Measurements from ENCODE around the gene PER2. TPM values are rescaled to one million over a fixed set of nuclear protein-coding genes. Genes with fewer than 3 reads are reported as not detected.
A peak's percentile ranks its signal among the peaks of the same experiment; 100 is the strongest.

PER2 gene
- total RNA-seq, 4 donors from 2014 or later, result 6.2 to 28.0 (median 12.0) TPM

DNA sequence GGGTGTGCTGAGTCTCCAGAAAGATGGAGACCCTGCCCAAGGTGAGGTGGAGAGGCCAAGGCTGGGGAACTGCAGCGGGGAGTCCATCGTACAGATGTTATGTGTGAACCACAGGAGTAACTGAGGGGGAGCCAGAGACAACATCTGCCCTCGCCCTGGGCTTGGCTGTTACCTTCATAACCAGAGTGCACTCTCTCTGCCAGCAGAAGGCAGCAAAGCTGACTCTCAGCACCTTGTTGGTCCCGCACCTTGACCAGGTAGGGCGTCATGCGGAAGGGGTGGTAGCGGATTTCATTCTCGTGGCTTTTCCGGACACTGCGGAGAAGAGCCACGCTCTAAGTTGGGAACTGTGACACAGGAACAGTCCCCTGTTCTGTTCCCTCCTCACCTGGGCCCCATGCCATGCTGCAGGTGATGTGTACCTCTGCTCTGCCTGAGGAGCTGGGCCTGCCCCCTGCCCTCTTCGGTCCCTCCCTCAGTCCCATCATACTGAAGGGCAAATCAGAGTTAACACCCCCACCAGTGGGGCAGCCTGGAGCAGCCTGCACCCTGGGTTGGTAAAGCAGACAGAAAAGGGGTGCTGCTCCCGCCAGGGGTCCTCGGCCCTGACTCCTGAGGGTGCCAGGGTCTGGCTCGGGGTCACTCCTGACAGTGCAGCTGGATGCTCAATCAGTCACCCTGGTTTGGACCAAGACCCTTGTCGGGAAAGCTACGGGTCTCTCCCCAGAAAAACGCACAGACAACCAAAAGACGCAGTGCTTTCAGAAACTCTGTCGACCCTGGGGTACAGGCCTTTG lies 20.3 kb downstream of the PER2 start:
- TF ChIP-seq POLR2A (IDR thresholded peaks at IDR 0.05), result no peak
- TF ChIP-seq, protein P1, sequence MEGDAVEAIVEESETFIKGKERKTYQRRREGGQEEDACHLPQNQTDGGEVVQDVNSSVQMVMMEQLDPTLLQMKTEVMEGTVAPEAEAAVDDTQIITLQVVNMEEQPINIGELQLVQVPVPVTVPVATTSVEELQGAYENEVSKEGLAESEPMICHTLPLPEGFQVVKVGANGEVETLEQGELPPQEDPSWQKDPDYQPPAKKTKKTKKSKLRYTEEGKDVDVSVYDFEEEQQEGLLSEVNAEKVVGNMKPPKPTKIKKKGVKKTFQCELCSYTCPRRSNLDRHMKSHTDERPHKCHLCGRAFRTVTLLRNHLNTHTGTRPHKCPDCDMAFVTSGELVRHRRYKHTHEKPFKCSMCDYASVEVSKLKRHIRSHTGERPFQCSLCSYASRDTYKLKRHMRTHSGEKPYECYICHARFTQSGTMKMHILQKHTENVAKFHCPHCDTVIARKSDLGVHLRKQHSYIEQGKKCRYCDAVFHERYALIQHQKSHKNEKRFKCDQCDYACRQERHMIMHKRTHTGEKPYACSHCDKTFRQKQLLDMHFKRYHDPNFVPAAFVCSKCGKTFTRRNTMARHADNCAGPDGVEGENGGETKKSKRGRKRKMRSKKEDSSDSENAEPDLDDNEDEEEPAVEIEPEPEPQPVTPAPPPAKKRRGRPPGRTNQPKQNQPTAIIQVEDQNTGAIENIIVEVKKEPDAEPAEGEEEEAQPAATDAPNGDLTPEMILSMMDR (IDR thresholded peaks at IDR 0.05), result peak in 2 of 6 experiments; percentile 5 to 13
- no peaks in the 10 kb centered on the region for H3K9me3 ChIP-seq
- no peaks in the 10 kb centered on the region for H3K27me3 ChIP-seq
- H3K36me3 ChIP-seq, result peaks cover 10 to 92% (median 33%) of the 10 kb centered on the region in 3 donors
- peak overlapping the region in 3 of 4 donors; percentile 12 to 51 (median 24) for H3K27ac ChIP-seq
- no peak for DNase-seq
- no peak overlapping the region for H3K4me3 ChIP-seq
- WGBS, 2 donors, result 71 to 82% methylated on average over 13 to 16 of the region's 20 CpGs
- H3K4me1 ChIP-seq, result peaks cover 6 to 36% (median 26%) of the 10 kb centered on the region in 3 donors
- intact Hi-C loops (cut with DNase I), result no loop called here

DNA sequence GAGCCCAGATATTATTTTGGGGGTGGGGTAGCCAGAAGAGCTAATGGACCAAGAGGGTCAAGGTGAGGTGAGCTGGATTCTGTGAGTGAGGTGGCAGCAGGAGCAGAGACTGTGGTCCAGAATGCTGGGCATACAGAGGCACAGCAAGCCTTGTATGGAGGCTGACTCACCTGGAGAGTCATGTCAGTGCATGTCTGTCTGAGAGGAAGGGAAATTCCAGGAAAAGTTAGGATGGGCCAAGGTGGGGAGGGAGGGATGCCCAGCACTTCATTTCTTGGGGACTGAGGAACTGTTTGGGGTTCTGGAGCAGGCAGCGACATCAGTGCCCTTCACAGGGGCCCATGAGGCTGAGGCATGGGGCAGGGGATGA lies 21.1 kb downstream of the PER2 start:
- Histone ChIP-seq H3K4me1 (peaks cover 11 to 43% (median 33%) of the 10 kb centered on the region in 3 donors), H3K36me3 (peaks cover 3 to 92% (median 25%) of the 10 kb centered on the region in 3 donors), H3K27ac (peak overlapping the region; percentile 12 to 51 (median 26)), H3K4me3 (no peak overlapping the region), H3K27me3 (no peaks in the 10 kb centered on the region), H3K9me3 (no peaks in the 10 kb centered on the region)
- intact Hi-C loops (cut with DNase I), result no loop called here
- no peak for DNase-seq
- WGBS, 2 donors, result 47 to 50% methylated on average over 1 of the region's 1 CpG
- no peak for TF ChIP-seq POLR2A (IDR thresholded peaks at IDR 0.05)
- TF ChIP-seq, protein P1 (IDR thresholded peaks at IDR 0.05), result no peak

DNA sequence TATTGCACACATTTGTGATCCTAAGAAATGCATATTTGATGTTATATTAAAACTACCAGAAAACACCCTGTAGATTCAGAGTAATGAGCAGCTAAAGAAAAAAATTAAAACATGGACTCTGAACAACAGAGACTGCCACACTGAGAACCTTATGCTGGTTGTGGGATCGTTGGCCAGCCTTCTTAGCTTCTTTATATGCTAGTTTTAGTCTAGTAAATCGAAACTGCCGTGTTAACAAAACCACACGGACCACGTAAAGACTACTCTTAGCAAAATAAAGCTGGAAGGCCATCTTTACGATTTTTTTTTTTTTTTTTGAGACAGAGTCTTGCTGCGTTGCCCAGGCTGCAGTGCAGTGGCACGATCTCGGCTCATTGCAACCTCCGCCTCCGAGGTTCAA lies 22.8 kb downstream of the PER2 start:
- DNase-seq, result no peak
- H3K9me3 ChIP-seq, result no peaks in the 10 kb centered on the region
- WGBS, 2 donors, result 86 to 91% methylated on average over 11 of the region's 11 CpGs
- H3K27me3 ChIP-seq, result no peaks in the 10 kb centered on the region
- H3K4me1 ChIP-seq, result peaks cover 11 to 51% (median 33%) of the 10 kb centered on the region in 3 donors
- TF ChIP-seq POLR2A (IDR thresholded peaks at IDR 0.05), result no peak
- TF ChIP-seq, protein P1 (IDR thresholded peaks at IDR 0.05), result no peak
- H3K36me3 ChIP-seq, result peaks cover 9 to 92% (median 27%) of the 10 kb centered on the region in 3 donors
- H3K27ac ChIP-seq, result no peak overlapping the region
- H3K4me3 ChIP-seq, result no peak overlapping the region
- intact Hi-C loops (cut with DNase I), result no loop called here

DNA sequence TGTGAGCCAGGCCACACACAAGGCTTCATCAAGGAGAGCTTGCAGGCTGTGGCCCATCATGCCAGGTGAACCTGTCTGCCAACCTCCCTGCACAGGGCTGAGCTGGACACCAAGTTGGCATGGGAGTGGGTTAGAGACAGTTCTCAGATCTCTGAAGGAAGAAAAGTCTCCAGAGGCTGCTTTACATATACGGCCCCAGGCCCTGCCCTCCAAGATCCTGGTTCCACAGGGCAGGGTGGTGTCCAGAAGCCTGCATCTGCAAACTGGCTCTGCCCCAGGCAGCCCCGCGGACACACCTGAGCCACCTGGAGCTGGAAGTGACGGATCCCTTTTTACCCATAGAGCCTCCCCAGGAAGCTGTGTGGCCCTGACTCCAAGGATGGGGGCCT lies 24.3 kb downstream of the PER2 start:
- no peaks in the 10 kb centered on the region for H3K9me3 ChIP-seq
- intact Hi-C loops (cut with DNase I), result no loop called here
- peaks cover 11 to 55% (median 33%) of the 10 kb centered on the region in 3 donors for H3K4me1 ChIP-seq
- H3K27ac ChIP-seq, result peak overlapping the region; percentile 35 to 81 (median 73)
- H3K27me3 ChIP-seq, result no peaks in the 10 kb centered on the region
- 85% methylated on average over 4 of the region's 4 CpGs; no CpG with 5 or more reads in 1 of the 2 donors for WGBS, 2 donors
- TF ChIP-seq, protein P1 (IDR thresholded peaks at IDR 0.05), result no peak
- TF ChIP-seq POLR2A (IDR thresholded peaks at IDR 0.05), result no peak
- H3K4me3 ChIP-seq, result no peak overlapping the region
- peaks cover 9 to 92% (median 34%) of the 10 kb centered on the region in 3 donors for H3K36me3 ChIP-seq
- no peak for DNase-seq

Data from esophagus squamous epithelium (tissue), 5 donors.